GM21515 (cell line): ENCODE measurements around the gene EFNA3.
"Not testable (repeated sequence)": the region's sequence is repeated elsewhere in the genome, so short reads cannot be mapped to it uniquely, and the experiment has no call there.

Experiments
- ATAC-seq: cut with Tn5 transposase; IDR thresholded peaks from one replicate; pipeline ENCODE4 v1.9.1; 2021; ENCODE audit not compliant: unreplicated experiment

Gene EFNA3

GRCh38 chr1:155108296-155108695 is 29.7 kb downstream of the EFNA3 start:
- no peak for ATAC-seq

GRCh38 chr1:155110381-155110780 is 31.7 kb downstream of the EFNA3 start:
- no peak for ATAC-seq

GRCh38 chr1:155110826-155111225 is 32.2 kb downstream of the EFNA3 start:
- ATAC-seq: no peak

- ATAC-seq: no peak
Observed at GRCh38 chr1:155113450-155113980, 34.9 kb downstream of the EFNA3 start.

- ATAC-seq: no peak
Observed at GRCh38 chr1:155116113-155116764, 37.6 kb downstream of the EFNA3 start.

- no peak for ATAC-seq
Observed at GRCh38 chr1:155117610-155118009, 39.0 kb downstream of the EFNA3 start.

GRCh38 chr1:155118090-155118489 is 39.5 kb downstream of the EFNA3 start:
- ATAC-seq: not testable (repeated sequence)

- no peak for ATAC-seq
Observed at GRCh38 chr1:155120253-155120652, 41.6 kb downstream of the EFNA3 start.

- ATAC-seq: no peak
Observed at GRCh38 chr1:155121249-155121648, 42.6 kb downstream of the EFNA3 start.

- no peak for ATAC-seq
Observed at GRCh38 chr1:155122308-155122707, 43.7 kb downstream of the EFNA3 start.

GRCh38 chr1:155123801-155124200 is 45.2 kb downstream of the EFNA3 start:
- no peak for ATAC-seq

GRCh38 chr1:155124503-155125463 is 46.1 kb downstream of the EFNA3 start:
- no peak for ATAC-seq

GRCh38 chr1:155125511-155125945 is 46.9 kb downstream of the EFNA3 start:
- no peak for ATAC-seq

GRCh38 chr1:155125946-155126555 is 47.4 kb downstream of the EFNA3 start:
- no peak for ATAC-seq

GRCh38 chr1:155126556-155127104 is 48.0 kb downstream of the EFNA3 start:
- no peak for ATAC-seq

GRCh38 chr1:155127105-155127966 is 48.7 kb downstream of the EFNA3 start, which contains the start of gene EFNA1:
Gene EFNA1, plus strand, starts transcription at chr1:155127876. Its CDS starts 102 bp downstream, at chr1:155127978.
- ATAC-seq: no peak

- no peak for ATAC-seq
Observed at GRCh38 chr1:155127967-155128754, 49.5 kb downstream of the EFNA3 start.

GRCh38 chr1:155128755-155129473 is 50.3 kb downstream of the EFNA3 start:
- ATAC-seq: no peak
